ENCODE results near the gene ABCG1. TPM values are rescaled to one million over a fixed set of nuclear protein-coding genes. Genes with fewer than 3 reads are reported as not detected.

ABCG1 gene
- 1 to 10 TPM; 7.1 to 9.7 TPM for total RNA-seq
- polyA plus RNA-seq, result 1 to 10 TPM; 1.6 to 3.5 TPM

GRCh38 chr21:42218836-42219605 lies at the start of gene ABCG1:
Gene ABCG1, plus strand, starts transcription at chr21:42219140. Its CDS starts 123 bp downstream, at chr21:42219263.
- TF ChIP-seq HNF4A (conservative IDR thresholded peaks at IDR 0.05) (no peak), REST (IDR thresholded peaks at IDR 0.05) (no peak), RXRA (IDR thresholded peaks at IDR 0.05) (no peak), HNF4G (IDR thresholded peaks at IDR 0.05) (no peak), FOXA2 (IDR thresholded peaks at IDR 0.05) (no peak), FOXA1 (IDR thresholded peaks at IDR 0.05) (no peak), ATF3 (IDR thresholded peaks at IDR 0.05) (no peak), ZBTB33 (IDR thresholded peaks at IDR 0.05) (no peak), EGR1 (IDR thresholded peaks at IDR 0.05; ENCODE audit: low read depth in 2 of 2) (no peak)
- Histone ChIP-seq H3K27ac (ENCODE audit: low read depth in 1 of 2, low read length in 2 of 2) (peak within 1 kb of the TSS; percentile 58 to 78), H3K4me3 (ENCODE audit: low read depth in 1 of 3, low read length in 3 of 3) (peak within 1 kb of the TSS; percentile 27 to 63 (median 59)), H3K9ac (ENCODE audit: low read depth in 1 of 2, low read length in 2 of 2) (peak within 1 kb of the TSS in 1 of 2 donors; percentile 37), H3K36me3 (ENCODE audit: control insufficient read depth in 4 of 4, insufficient read depth in 3 of 4, low read depth in 1 of 4, low read length in 3 of 4) (no peaks in the 10 kb centered on the region), H3K4me1 (ENCODE audit: control insufficient read depth in 4 of 4, insufficient read depth in 4 of 4, low read length in 3 of 4) (peaks cover 4 to 19% (median 10%) of the 10 kb centered on the region in 4 donors), H3K9me3 (ENCODE audit: control insufficient read depth in 4 of 4, low read length in 3 of 4) (no peaks in the 10 kb centered on the region), H3K27me3 (ENCODE audit: control insufficient read depth in 4 of 4, insufficient read depth in 4 of 4, low read length in 3 of 4) (no peaks in the 10 kb centered on the region)
- WGBS, result 1% methylated on average over 83 of the region's 83 CpGs
- no peak for DNase-seq (ENCODE audit: low spot score)

- no peak overlapping the region for H3K27ac ChIP-seq (ENCODE audit: low read depth in 1 of 2, low read length in 2 of 2)
- H3K4me1 ChIP-seq (ENCODE audit: control insufficient read depth in 4 of 4, insufficient read depth in 4 of 4, low read length in 3 of 4), result no peaks in the 10 kb centered on the region
- no peak overlapping the region for H3K9ac ChIP-seq (ENCODE audit: low read depth in 1 of 2, low read length in 2 of 2)
- H3K36me3 ChIP-seq (ENCODE audit: control insufficient read depth in 4 of 4, insufficient read depth in 3 of 4, low read depth in 1 of 4, low read length in 3 of 4), result no peaks in the 10 kb centered on the region
- H3K4me3 ChIP-seq (ENCODE audit: low read depth in 1 of 3, low read length in 3 of 3), result no peak overlapping the region
- DNase-seq (ENCODE audit: low spot score), result no peak
- no peak for TF ChIP-seq RXRA (IDR thresholded peaks at IDR 0.05)
- H3K9me3 ChIP-seq (ENCODE audit: control insufficient read depth in 4 of 4, low read length in 3 of 4), result no peaks in the 10 kb centered on the region
- H3K27me3 ChIP-seq (ENCODE audit: control insufficient read depth in 4 of 4, insufficient read depth in 4 of 4, low read length in 3 of 4), result no peaks in the 10 kb centered on the region
Measured at GRCh38 chr21:42169758-42170157, 49.2 kb upstream of the ABCG1 start.

All from liver (tissue), 9 donors.